ENCODE measurements around the gene RUNX1.

The RUNX1 gene

DNA sequence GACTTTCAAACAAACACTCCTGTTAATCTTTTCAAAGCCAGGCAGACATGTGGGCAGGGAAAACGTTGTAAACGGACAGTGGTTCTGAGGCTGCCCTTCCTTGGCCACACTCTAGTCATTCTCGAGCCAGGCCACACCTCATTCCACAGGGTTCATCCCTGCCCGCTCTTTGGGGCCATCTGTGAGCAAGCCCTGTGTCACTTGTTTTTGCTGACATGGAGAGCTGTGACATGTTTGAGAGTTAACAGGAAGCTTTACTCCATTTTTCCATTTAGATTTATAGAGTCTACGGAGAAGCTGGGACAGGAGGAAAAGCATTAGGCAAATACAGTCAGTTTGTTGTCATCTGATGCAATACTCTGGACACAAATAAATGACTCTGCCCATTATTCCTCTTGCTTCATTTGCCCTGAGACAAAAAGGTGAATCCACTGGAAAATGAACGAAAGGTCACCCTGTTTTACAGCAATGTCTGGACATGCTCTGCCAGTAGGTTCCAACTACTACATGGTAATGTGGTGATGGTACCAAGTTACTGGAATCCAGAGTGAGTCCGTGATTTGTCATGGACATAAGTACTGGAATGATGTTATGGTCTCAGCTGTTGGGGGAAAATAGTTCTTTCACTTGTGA, 253.4 kb downstream of the RUNX1 start:
- DNase-seq (ENCODE audit: low read depth in 4 of 4, low spot score in 1 of 4) = no peak

DNA sequence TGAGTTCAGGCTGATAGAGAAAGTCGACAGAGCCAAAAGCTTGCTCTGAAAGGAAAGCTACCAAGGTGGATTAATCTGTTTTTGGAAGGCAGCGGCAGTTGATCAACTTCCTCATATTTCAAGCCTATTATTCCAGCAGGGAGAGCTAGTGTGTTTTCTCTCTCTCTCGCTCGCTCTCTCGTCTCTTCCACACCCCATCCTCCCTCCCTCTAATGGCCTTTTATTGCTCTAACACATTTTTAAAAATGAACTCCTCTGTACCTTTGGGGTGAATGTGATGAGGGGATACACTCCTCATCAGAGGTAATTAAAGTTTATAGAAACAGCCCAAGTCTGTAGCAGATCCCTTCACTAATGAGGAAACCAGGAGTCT, 253.9 kb downstream of the RUNX1 start:
- DNase-seq (ENCODE audit: low read depth in 4 of 4, low spot score in 1 of 4) = no peak

DNA sequence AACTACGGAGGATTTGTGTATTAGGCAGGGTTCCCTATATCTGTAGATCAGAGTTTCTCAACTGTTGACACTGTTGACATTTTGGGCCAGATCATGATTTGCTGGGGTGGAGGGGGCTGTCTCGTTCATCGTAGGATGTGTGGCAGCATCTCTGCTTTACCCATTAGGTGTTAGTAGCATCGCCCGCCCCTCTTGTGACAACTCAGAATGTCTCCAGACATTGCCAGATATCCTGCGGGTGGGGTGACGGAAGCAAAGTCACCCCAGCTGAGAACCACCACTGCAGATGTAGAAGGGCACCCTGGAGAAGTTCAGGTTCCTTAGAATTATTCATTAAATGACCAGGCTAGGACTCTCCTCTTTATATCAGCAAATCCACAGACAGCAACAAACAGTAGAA, 254.4 kb downstream of the RUNX1 start:
- DNase-seq (ENCODE audit: low read depth in 4 of 4, low spot score in 1 of 4) = no peak

DNA sequence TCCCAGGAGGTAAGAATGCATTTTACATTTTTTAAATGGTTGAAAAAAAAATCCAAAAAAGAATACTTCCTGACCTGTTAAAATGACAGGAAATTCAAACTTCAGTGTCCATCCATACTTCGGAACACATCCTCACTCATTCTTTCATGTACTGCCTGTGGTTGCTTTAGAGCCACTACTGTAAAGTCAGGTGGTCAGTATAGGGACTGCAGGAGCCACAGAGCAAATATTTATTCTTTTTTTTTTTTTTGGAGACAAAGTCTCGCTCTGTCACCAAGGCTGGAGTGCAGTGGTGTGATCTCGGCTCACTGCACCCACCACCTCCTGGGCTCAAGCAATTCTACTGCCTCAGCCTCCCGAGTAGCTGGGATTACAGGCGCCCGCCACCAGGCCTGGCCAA, 255.6 kb downstream of the RUNX1 start:
- DNase-seq (ENCODE audit: low read depth in 4 of 4, low spot score in 1 of 4) = no peak

DNA sequence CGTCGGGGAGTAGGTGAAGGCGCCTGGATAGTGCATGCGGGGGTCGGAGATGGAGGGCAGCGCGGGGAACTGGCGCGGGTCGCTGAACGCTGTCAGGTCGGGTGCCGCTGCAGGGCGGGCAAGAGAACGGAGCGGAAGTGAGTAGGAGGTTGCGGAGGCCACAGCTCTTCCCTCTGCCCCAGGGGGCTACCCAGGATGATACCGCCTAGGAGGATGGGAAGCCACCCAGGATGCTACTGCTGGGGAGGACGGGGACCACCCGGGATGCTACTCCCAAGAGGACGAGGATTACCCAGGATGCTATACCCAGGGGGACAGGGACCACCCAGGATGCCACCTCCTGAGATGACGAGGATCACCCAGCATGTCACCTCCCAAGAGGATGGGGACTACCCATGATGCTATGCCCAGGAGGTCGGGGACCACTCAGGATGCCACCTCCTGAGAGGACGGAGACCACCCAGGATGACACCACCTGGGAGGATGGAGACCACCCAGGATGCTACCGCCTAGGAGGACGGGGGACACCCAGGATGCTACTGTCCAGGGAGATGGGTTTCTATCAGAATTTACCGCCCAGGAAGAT, 256.5 kb downstream of the RUNX1 start:
- no peak for DNase-seq (ENCODE audit: low read depth in 4 of 4, low spot score in 1 of 4)

DNA sequence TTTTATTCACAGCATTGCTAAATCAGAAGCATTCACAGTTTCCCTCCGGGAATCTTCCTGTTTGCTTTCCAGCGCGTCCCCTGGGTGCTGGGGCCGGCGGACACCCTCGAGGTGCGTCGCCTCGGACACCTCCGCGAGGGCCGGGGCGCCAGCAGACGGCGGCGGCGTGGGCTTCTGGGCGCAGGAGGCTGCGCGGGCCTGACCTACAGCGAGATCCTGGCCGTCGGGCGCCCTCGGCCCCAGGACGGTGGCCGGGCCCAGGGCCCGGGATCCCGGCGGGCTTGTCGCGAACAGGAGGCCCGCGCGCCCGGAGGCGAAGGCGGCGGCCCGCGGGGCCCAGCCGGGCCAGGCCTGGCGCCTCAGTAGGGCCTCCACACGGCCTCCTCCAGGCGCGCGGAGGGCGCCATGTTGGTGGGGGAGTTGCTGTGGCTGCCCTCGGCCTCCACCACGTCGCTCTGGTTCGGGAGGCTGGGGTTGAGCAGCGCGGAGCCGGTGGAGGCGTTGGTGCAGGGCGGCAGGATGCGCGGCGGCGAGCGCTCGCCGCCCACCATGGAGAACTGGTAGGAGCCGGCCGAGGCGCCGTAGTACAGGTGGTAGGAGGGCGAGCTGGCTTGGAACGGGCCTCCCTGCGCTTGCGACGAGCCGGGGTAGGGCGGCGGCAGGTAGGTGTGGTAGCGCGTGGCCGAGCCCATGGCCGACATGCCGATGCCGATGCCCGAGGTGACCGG, 257.2 kb downstream of the RUNX1 start:
- DNase-seq (ENCODE audit: low read depth in 4 of 4, low spot score in 1 of 4) = no peak

DNA sequence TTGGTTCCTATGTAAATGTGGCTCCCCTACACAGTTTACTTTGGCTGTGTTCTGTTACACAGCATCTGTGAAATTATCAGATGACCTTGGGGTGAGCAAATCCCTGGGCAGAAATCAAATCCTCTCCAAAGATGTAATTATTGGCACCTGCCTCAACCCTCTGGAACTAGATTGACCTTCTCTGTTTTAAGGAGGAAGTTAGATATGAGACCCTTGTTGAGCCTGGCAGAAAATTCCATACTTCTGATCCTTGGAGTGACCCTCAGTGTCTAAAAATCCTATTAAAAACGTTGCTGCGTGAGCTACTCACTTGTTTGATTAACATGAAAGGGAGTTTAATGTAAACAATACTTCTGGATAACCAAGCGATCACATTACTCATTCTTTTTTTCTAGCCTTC, 258.3 kb downstream of the RUNX1 start:
- DNase-seq (ENCODE audit: low read depth in 4 of 4, low spot score in 1 of 4) = no peak

DNA sequence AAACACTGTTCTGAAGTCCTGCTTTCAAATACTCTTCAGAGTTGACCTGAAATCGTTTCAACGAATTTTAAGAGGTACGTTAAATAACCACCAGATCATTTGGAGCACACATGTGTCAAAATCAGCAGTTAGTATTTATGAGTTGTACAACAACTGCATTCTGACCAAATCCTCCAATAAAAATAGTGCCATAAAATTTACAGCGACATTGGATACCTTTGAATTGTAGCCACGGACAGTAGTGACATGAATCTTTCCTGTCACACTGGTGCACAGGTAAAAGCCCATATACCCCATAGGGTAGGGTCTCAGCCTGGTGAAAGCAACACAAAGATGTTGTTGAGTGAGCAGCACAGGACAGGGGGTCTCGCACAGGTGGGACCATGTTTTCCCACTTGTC, 258.8 kb downstream of the RUNX1 start:
- no peak for DNase-seq (ENCODE audit: low read depth in 4 of 4, low spot score in 1 of 4)

DNA sequence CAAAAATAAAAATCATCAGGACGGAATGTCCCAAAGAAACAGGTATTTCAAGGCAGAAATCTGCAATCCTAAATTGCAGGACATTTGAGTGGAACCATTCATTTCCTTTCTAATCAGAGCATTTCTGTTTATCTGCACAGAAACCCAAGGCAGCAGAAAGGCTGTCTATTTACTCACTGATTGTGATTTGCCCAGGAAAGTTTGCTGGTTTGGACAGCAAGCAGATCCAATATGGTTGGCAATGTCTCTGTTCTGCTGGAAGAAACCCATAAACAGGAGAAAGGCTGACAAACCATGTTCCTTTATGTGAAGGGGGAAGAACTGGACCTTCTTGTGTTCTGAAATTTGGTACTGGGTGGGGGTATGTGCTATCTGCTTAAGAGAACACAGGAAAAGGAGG, 260.2 kb downstream of the RUNX1 start:
- DNase-seq (ENCODE audit: low read depth in 4 of 4, low spot score in 1 of 4) = no peak

DNA sequence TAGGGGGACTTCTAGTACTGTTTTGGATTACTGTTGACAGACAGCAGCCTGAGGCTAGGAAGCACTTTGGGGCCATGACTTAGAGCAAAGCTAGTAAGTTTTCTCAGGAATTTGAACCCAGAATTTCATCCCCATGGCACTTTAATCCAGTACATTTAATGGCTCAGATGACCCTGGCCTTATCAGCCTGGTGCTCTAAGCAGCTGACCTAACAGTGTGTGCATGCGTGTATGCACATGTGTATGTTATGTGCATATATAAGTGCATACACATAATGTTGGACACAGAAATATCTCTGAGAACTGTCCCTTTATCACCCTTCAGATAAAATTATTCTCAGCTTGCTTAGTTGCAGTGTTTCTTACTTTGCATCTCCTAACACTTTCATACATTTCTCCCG, 265.3 kb downstream of the RUNX1 start:
- no peak for DNase-seq (ENCODE audit: low read depth in 4 of 4, low spot score in 1 of 4)

DNA sequence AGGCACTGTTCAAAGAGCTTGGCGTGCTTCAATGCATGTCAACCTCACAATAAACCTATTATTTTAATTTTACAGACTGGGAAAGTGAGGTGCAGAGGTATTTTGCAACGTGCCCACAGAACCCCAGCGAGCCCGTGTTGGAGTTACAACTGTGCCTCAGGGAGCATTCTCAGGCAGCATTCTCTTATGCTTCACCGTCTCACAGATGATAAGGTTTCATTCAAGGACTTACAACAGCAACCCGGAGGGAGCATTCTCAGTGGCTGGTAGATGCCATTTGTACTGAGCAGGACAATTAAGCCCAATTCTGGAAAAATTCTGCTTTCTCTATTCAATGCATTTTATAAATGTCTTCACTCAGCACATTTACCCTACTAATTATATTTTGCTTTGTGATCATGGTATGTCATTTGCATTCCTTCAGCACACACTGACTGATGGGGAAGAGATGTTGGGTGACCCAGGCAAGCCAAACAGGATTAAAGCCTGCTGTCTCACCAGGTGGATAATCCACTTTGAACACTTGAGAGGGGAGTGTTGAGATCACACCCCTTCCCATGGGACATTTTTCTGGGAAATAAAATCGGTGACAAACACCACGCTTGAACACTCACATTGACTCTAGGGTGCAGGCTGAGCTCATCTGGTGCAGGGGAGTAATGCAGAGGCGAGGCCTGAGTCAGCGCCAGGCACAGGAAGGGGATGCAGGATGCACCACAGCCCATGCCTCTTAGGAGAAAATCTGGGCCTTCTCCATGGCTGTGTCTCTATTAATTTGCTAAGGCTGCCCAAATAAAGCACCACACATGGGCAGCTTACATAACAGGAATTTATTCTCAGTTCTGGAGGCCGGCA, 266.4 kb downstream of the RUNX1 start:
- DNase-seq (ENCODE audit: low read depth in 4 of 4, low spot score in 1 of 4) = no peak

DNA sequence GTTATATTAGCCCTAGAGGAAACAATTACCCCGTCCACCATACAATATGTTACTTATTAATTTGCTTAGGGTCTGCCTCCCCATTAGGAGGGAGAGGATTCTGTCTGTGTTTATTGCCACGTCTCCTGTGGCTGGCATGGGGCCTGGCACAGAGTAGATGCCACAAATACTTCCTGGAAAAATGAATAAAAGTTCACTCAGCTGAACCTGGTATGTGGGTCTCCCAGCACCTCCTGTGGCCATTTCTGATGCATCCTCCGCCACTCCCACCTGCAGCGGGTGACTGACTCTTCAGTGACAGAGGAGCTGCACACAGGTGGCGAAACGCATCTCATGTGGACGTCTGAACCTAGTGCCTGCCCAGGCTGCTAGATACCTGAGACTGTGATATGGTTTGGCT, 267.6 kb downstream of the RUNX1 start:
- no peak for DNase-seq (ENCODE audit: low read depth in 4 of 4, low spot score in 1 of 4)

DNA sequence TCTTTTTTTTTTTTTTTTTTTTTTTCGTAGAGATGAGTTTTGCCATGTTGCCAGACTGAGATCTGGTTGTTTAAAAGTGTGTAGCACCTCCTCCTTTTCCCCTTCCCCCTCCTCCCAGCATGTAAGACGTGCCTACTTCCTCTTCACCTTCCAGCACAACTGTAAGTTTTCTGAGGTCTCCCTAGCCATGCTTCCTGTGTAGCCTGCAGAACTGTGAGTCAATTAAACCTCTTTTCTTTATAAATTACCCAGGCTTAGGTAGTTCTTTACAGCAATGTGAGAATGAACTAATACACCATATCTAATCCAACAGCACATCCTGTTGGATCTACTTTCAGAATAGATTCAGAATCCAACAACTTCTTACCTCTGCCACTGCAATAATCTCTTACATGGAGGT, 269.2 kb downstream of the RUNX1 start:
- DNase-seq (ENCODE audit: low read depth in 4 of 4, low spot score in 1 of 4) = no peak

DNA sequence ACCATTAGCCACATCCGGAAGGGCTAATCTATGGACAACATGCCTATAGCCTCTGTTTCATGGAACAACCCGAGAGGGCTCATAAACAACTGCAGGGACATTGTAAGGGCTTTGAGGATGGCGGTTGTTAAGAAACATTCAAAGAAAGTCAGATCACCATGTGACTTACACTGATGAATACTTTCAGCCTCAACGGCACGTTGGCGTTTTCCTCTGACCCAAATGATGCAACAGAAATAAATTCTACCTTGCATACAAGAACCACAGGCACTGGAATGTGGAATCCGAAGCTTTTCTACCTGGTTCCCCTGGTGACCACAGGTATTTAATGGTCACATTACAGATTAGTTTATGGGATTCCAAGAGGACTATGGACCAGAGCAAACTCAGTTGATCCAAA, 273.3 kb downstream of the RUNX1 start:
- DNase-seq (ENCODE audit: low read depth in 4 of 4, low spot score in 1 of 4) = no peak

DNA sequence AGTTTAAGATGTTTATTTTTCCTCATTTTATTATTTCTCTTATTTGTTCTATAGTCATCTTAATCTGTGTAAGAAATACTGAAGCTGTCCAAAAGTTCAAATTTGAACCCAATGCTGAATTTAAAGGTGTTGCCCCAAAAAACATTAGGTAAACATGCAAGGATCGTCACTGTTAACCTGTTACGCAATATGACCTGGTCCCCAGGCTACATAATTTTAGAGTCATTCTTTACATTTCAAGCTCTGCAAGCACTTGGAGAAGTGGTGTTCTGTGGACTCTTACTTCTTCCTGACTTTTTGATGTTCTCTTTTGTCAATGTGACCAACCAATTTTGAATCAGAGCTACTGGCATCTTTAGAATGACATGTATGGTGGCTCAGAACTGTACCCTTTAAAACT, 274.4 kb downstream of the RUNX1 start:
- DNase-seq (ENCODE audit: low read depth in 4 of 4, low spot score in 1 of 4) = no peak

DNA sequence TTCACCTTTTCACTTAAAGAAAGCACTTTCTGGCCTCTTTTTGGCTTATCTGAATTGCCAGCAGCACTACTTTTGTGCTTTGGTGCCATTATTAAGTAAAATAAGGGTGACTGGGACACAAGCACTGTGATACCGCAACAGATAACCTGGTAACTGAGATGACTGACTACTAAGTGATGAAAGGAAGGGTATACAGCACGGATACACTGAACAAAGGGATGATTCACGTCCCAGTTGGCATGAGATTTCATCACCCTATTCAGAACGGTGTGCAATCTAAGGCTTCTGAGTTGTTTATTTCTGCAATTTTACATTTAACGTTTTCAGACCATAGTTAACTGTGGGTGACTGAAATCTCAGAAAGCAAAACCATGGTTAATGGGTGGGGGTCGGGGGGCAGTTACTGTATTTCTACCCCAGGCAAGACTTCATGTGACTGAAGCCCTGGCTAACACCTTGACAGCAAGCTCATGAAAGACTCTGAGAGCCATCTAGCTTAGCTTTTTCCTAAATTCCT, 277.5 kb downstream of the RUNX1 start:
- DNase-seq (ENCODE audit: low read depth in 4 of 4, low spot score in 1 of 4) = no peak

DNA sequence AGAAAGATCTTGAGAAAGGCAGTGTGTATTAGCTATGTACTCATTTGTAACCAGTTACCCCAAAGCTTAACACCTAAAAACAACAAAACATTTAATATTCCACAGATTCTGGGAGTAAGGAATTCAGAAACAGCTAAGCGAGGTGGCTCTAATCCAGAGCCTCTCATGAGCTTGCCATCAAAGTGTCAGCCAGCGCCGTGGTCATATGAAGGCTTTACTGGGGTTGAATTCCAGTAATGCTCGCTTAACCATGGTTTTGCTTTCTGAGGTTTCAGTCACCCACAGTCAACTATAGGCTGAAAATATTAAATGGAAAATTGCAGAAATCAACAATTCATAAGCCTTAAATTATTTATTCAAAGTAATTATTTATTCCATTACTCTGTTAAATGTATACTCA, 278.5 kb downstream of the RUNX1 start:
- DNase-seq (ENCODE audit: low read depth in 4 of 4, low spot score in 1 of 4) = no peak

DNA sequence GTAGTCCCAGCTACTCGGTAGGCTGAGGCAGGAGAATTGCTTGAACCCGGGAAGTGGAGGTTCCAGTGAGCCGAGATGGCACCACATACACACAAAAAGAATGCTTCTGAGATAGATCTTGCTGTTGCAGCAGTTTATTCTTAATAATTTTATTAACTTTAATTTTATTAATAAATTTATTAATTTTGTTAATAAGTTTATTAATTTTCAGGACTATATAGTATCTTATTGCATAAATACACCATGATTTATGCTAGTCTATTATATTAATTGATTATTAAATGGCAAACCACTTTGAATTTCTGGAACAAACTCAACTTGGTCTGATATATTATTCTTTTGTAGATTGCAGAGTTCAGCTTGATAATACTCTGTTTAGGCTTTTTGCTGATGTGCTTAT, 280.8 kb downstream of the RUNX1 start:
- DNase-seq (ENCODE audit: low read depth in 4 of 4, low spot score in 1 of 4) = no peak

DNA sequence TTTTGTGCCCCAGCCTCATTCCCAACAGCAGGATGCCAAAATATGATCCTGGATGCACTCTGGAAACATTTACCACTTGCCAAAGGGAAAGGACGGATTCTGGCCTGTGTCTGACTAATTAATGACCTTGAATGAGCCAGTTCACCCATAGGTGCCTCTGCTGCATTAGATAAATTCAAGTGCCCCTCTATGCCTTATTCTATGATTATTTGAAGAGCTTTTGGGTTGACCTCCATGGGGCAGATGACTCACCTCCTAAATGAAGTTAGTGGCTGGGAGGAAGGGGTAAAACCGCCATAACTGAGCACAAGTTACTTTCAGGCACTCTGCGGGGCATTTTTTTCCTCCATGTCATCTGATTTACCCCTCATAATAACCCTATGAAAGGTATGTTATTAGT, 282.2 kb downstream of the RUNX1 start:
- no peak for DNase-seq (ENCODE audit: low read depth in 4 of 4, low spot score in 1 of 4)

DNA sequence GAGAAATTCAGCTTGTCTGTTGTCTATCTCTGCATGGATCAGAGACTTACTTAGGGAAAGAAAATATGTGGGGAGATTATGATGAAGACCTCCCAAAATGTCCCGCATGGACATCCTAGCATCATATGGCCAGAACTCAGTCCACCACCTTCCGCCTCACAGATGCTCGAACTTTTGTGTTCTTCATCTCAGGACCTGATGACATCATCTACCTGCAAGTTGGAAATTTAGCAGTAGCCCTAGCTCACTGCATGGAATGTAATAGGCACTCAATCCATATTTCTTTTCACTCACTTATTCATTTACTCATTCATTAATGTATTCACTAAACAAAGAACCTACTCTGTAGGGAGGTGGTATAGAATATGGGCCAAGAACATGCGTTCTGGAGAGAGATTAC, 283.5 kb downstream of the RUNX1 start:
- DNase-seq (ENCODE audit: low read depth in 4 of 4, low spot score in 1 of 4) = no peak

DNA sequence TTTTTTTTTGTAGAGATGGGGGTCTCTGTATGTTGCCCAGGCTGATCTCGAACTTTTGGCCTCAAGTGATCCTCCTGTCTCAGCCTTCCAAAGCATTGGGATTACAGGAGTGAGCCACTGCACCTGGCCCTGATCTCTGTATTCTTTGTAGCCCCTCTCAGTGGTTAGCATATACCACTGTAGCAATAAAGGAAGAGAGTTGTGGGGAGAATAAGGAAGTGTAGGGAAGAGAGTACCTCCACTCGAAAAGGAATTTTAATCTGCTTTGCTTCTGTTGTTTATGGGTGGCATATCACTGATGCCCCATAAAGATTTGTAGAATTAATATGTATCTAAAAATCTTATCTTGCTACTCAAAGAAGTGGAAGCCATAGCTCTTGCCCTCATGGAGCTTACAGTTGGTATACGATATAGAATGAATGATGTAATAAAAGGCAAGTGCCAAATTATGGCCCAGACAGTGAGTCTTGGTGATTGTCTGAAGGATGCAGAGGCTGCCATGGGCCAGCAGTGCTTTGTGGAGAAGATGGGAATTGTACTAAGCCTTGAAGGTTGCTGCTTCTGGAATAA, 284.3 kb downstream of the RUNX1 start:
- no peak for DNase-seq (ENCODE audit: low read depth in 4 of 4, low spot score in 1 of 4)

Measured in stimulated activated CD4-positive, alpha-beta T cell treated with anti-CD3 and anti-CD28 coated beads, Interleukin-1b, Interleukin-23, amount 100 ng/mL, for 24 hours (primary cell).